Endothelial cell of umbilical vein (primary cell): ENCODE measurements around the gene NFIA. TPM values are rescaled to one million over a fixed set of nuclear protein-coding genes. Genes with fewer than 3 reads are reported as not detected.

ENCODE experiments used
- BruUV-seq: library from RNA; stranded (reverse); fragments of 400-500 nt; replicated peaks from 2 replicates; lab custom pipeline; 2021; lab: Mats Ljungman, UMichigan
- CTCF ChIA-PET: fragments of 300-600, 350-600 bp; sonication (Branson Sonifier 250); formaldehyde crosslinking; loops from one replicate; lab custom pipeline; 2021; ENCODE audit warnings: antibody characterized with exemption, inconsistent platforms; lab: Charles Lee
- POLR2A ChIA-PET: fragments of 300-600, 350-600 bp; sonication (Branson Sonifier 250); formaldehyde crosslinking; loops from one replicate; lab custom pipeline; 2021; ENCODE audit warnings: antibody characterized with exemption, inconsistent platforms; lab: Charles Lee
- DNase-seq: peaks from one replicate; pipeline ENCODE4 v3.0.0-alpha.2; 2011; ENCODE audit warnings: low read depth, low spot score
- FAIRE-seq: peaks from 2 replicates; lab custom pipeline; 2011; peaks lifted over from hg19 to GRCh38; lab: Jason Lieb, UNC
- H2AFZ ChIP-seq: 2 replicates; pipeline ENCODE4 v1.6.0; 2012; ENCODE audit warnings: low read depth, low read length, control low read depth, inconsistent platforms
- H3K27ac ChIP-seq: 2 replicates; pipeline ENCODE4 v1.5.1; 2011; ENCODE audit warnings: low read depth, mild to moderate bottlenecking, control low read depth, low read length, moderate library complexity; ENCODE audit not compliant: insufficient read depth
- H3K27me3 ChIP-seq, 2 experiments: 2 replicates each; pipeline versions ENCODE4 v1.6.0 to v1.6.1; 2011; ENCODE audit warnings: low read length in 2 of 2, mixed read lengths in 1 of 2; ENCODE audit not compliant: control insufficient read depth in 2 of 2, insufficient read depth in 2 of 2
- H3K36me3 ChIP-seq, 2 experiments: 2 replicates in 1 of 2; 3 replicates in 1 of 2; pipeline ENCODE4 v1.5.1; 2011; ENCODE audit warnings: low read length in 2 of 2, mild to moderate bottlenecking in 1 of 2, moderate library complexity in 1 of 2; ENCODE audit not compliant: control insufficient read depth in 2 of 2, insufficient read depth in 2 of 2; ENCODE audit errors: extremely low read depth in 1 of 2
- H3K4me1 ChIP-seq: 3 replicates; pipeline ENCODE4 v1.5.1; 2011; ENCODE audit warnings: mild to moderate bottlenecking, low read length; ENCODE audit not compliant: control insufficient read depth, insufficient read depth; ENCODE audit errors: extremely low read depth
- H3K4me2 ChIP-seq: 2 replicates; pipeline ENCODE4 v1.6.1; 2011; ENCODE audit warnings: low read length, control low read depth, mixed read lengths; ENCODE audit not compliant: insufficient read depth
- H3K4me3 ChIP-seq, 3 experiments: fragments of 200-600 bp in 1 of 3; sonication (generic), shearing (Covaris generic) in 1 of 3; replicated peaks in 1 of 3; 2 replicates each; pipeline ENCODE4 v1.5.1; 2011 to 2016; ENCODE audit warnings: control low read depth in 3 of 3, low read length in 3 of 3, mild to moderate bottlenecking in 2 of 3, inconsistent platforms in 1 of 3, low read depth in 1 of 3, moderate library complexity in 1 of 3; ENCODE audit not compliant: insufficient read depth in 1 of 3
- H3K79me2 ChIP-seq: 2 replicates; pipeline ENCODE4 v1.6.0; 2012; ENCODE audit warnings: low read length, inconsistent platforms; ENCODE audit not compliant: control insufficient read depth, insufficient read depth
- H3K9ac ChIP-seq: replicated peaks from 2 replicates; pipeline ENCODE3; 2011; ENCODE audit warnings: low read length, control low read depth; ENCODE audit not compliant: insufficient read depth; ENCODE audit errors: extremely low read depth
- H3K9me1 ChIP-seq: replicated peaks from 3 replicates; pipeline ENCODE4 v1.6.0; 2011; ENCODE audit warnings: mild to moderate bottlenecking, low read length; ENCODE audit not compliant: control insufficient read depth, insufficient read depth; ENCODE audit errors: extremely low read depth
- H3K9me3 ChIP-seq: replicated peaks from 2 replicates; pipeline ENCODE4 v1.5.1; 2012; ENCODE audit warnings: low read length, inconsistent platforms; ENCODE audit not compliant: control insufficient read depth, insufficient read depth
- H4K20me1 ChIP-seq: replicated peaks from 2 replicates; pipeline ENCODE3; 2011; ENCODE audit warnings: mild to moderate bottlenecking, low read length; ENCODE audit not compliant: control insufficient read depth, insufficient read depth; ENCODE audit errors: extremely low read depth
- CTCF ChIP-seq, 2 donors: IDR thresholded peaks; 1 replicate in 1 of 2; 2 replicates in 1 of 2; pipeline ENCODE4 v1.5.1; 2011; ENCODE audit warnings: low read length in 2 of 2, mild to moderate bottlenecking in 2 of 2, moderate library complexity in 2 of 2, control low read depth in 1 of 2, inconsistent platforms in 1 of 2, low read depth in 1 of 2; ENCODE audit not compliant: insufficient read depth in 1 of 2; ENCODE audit errors: extremely low read depth in 1 of 2
- EZH2 ChIP-seq: IDR thresholded peaks from 2 replicates; pipeline ENCODE4 v1.6.1; 2012; ENCODE audit warnings: borderline replicate concordance, low read depth, mild to moderate bottlenecking, moderate library complexity, low read length, inconsistent platforms; ENCODE audit not compliant: severe bottlenecking
- FOS ChIP-seq: IDR thresholded peaks from 2 replicates; pipeline ENCODE4 v1.6.1; 2011; ENCODE audit warnings: mild to moderate bottlenecking, low read length, moderate library complexity, borderline replicate concordance; ENCODE audit not compliant: insufficient read depth
- GATA2 ChIP-seq: IDR thresholded peaks from 2 replicates; pipeline ENCODE4 v1.7.0; 2011; ENCODE audit warnings: low read depth, mild to moderate bottlenecking, moderate library complexity, mixed read lengths, low read length; ENCODE audit not compliant: insufficient read length, insufficient read depth
- JUN ChIP-seq: IDR thresholded peaks from 2 replicates; pipeline ENCODE4 v1.6.1; 2011; ENCODE audit warnings: borderline replicate concordance, low read depth; ENCODE audit not compliant: insufficient read length, insufficient read depth
- MAX ChIP-seq: IDR thresholded peaks from 2 replicates; pipeline ENCODE4 v1.6.1; 2011; ENCODE audit not compliant: insufficient read depth, insufficient read length
- MYC ChIP-seq: IDR thresholded peaks from one replicate; pipeline ENCODE4 v1.6.1; 2011; ENCODE audit warnings: mild to moderate bottlenecking, low read depth, low read length
- POLR2A ChIP-seq: IDR thresholded peaks from 2 replicates; pipeline ENCODE4 v1.6.1; 2012; ENCODE audit warnings: low read depth, mild to moderate bottlenecking, control low read depth, low read length
- POLR2AphosphoS5 ChIP-seq: IDR thresholded peaks from 2 replicates; pipeline ENCODE4 v1.6.1; 2012; ENCODE audit warnings: low read depth, mild to moderate bottlenecking, control low read depth, low read length, moderate library complexity; ENCODE audit not compliant: insufficient read depth
- dilution Hi-C: fragments of 300-500 bp; cut with MboI; formaldehyde crosslinking; loops from one replicate; pipeline ENCODE4 v1.15.0; 2019; ENCODE audit warnings: low sequenced_read_pairs; ENCODE audit not compliant: extremely low pct_ligation_motif_present
- intact Hi-C: fragments of 100-400 bp; cut with micrococcal nuclease; formaldehyde crosslinking; loops from one replicate; pipeline ENCODE4 v1.10.0; 2022
- polyA plus RNA-seq, 4 experiments: library from polyadenylated mRNA; depleted of rRNA in 3 of 4; stranded (reverse) in 3 of 4; unstranded in 1 of 4; fragments of >200 nt; gene quantifications; 2 replicates each; pipeline versions ENCODE4 v1.2.1 to v1.2.3, GENCODE V29; 2011 to 2012; ENCODE audit warnings: missing spikeins in 1 of 4
- total RNA-seq: library from RNA; stranded (reverse); gene quantifications from 2 replicates; pipeline ENCODE4 v1.2.3, GENCODE V29; 2021

NFIA gene
- total and polyA plus RNA-seq, 2 donors (not counting 3 experiments of a cell fraction or from before 2014, with no cell fraction given): 25.5 to 47.0 TPM

GRCh38 chr1:61088163-61088974 is 6.0 kb downstream of the NFIA start:
- Histone ChIP-seq H4K20me1 (peaks cover 4% of the 10 kb centered on the region), H3K27ac (no peak overlapping the region), H3K9me3 (no peaks in the 10 kb centered on the region), H3K36me3 (peaks cover 3 to 5% of the 10 kb centered on the region in 2 experiments), H3K4me2 (no peak overlapping the region), H3K79me2 (peaks cover 74% of the 10 kb centered on the region), H3K27me3 (no peaks in the 10 kb centered on the region), H3K4me1 (peaks cover 17% of the 10 kb centered on the region), H3K4me3 (no peak overlapping the region), H3K9ac (no peak overlapping the region), H3K9me1 (no peaks in the 10 kb centered on the region), H2AFZ (no peak overlapping the region)
- DNase-seq (no peak), FAIRE-seq (no peak)
- intact Hi-C loops (no loop called here), dilution Hi-C loops (no loop called here)
- BruUV-seq: no TSS peak
- no peak for TF ChIP-seq POLR2A
- TF ChIP-seq MYC: no peak
- TF ChIP-seq MAX: no peak
- TF ChIP-seq EZH2: no peak
- TF ChIP-seq CTCF (IDR thresholded peaks at IDR 0.05; ENCODE audit: extremely low read depth in 1 of 2, insufficient read depth in 1 of 2, low read depth in 1 of 2, low read length in 2 of 2): no peak
- TF ChIP-seq FOS: no peak
- TF ChIP-seq GATA2: no peak
- no peak for TF ChIP-seq POLR2AphosphoS5
- TF ChIP-seq JUN: no peak
- ChIA-PET CTCF (interaction anchor here (1.7 kb wide), 1 partner anchor 9 kb away, joined by 7 read pairs; no protein-coding TSS in a partner anchor), POLR2A (no interaction called here)
